ENCODE results near the gene CYP4F8. TPM values are rescaled to one million over a fixed set of nuclear protein-coding genes. Genes with fewer than 3 reads are reported as not detected.

CYP4F8 gene
- total and polyA plus RNA-seq, 9 of the 15 experiments (the other 6 are each of a cell fraction or from before 2014, with no cell fraction given) = not detected

DNA sequence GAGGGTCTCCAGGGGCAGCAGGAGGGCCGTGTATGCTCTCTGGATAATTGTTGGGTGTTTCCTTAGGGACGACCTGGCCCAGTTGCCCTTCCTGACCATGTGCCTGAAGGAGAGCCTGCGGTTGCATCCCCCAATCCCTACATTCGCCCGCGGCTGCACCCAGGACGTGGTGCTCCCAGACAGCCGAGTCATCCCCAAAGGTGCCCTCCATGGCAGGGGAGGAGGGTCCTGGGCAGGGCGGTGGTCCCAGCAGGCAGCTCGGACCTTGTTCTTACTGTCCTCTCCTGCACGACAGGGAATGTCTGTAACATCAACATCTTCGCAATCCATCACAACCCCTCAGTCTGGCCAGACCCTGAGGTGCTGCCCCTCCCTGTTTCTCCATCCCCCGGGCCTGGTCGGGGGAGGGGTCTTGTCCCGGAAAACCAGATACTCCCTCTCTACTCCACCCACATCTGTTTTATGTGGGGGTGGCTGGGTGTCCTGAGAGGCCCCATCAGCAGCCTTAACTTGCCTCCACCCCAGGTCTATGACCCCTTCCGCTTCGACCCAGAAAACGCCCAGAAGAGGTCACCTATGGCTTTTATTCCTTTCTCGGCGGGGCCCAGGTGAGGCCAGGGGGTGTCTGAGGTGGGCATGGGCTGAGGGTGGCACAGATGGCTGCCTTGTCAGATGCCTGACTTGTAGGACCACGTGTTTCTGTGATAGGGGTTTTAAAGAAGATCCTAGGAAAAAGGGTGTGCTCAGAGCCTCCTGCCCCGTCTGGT is 13.4 kb downstream of the CYP4F8 start (continued):
- TF ChIP-seq JUN (IDR thresholded peaks at IDR 0.05; ENCODE audit: borderline replicate concordance, low read depth, low read length) = no peak
- TF ChIP-seq JUN (CRISPR knock-in tag; IDR thresholded peaks at IDR 0.05; ENCODE audit: borderline replicate concordance) = no peak

DNA sequence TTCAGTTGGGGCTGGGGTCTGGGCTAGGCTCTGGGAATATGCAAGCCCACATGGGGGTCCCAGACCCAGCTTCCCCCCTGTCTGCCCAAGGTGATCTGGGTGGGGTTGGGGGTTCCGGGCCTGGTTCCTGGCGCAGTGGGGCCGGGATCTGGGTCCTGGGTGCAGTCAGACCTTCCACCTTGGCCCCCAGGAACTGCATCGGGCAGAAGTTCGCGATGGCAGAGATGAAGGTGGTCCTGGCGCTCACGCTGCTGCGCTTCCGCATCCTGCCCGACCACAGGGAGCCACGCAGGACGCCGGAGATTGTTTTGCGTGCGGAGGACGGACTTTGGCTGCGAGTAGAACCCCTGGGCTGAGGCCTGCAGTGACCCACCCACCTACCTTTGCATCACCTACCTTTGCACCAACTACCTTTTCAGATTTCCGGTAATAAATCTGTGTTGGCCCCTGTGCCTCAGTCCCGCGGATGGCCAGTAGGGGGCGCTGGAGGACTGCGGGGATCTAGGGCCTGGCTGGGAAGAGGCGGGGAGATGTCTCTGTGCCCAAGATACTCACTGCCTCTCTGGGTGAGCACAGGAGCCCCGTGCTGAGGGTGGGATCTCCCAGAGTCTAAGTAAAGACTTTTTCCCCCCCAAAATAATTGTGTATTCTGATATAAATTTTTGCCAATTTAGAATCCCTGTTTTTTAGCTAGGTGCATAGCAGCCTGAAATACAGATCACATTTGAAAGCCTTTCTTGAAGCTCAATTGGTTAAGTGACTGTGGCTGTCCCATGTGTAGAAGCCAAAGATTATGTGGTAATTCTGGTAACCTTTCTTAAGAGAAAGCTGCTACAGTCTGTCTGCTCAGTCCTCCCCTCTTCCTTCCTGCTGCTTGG is 14.2 kb downstream of the CYP4F8 start:
- FAIRE-seq = peak; percentile 75
- no peaks in the 10 kb centered on the region for H3K9me1 ChIP-seq (ENCODE audit: control insufficient read depth, insufficient read depth, low read length)
- no peaks in the 10 kb centered on the region for H4K20me1 ChIP-seq (replicated peaks; ENCODE audit: control insufficient read depth, insufficient read depth, low read length)
- H3K4me1 ChIP-seq (replicated peaks in 1 of 2; ENCODE audit: control insufficient read depth in 2 of 2, insufficient read depth in 2 of 2, low read length in 2 of 2) = peaks cover 0 to 3% of the 10 kb centered on the region in 2 experiments; a peak in 1 of 5 replicates
- no peak overlapping the region for H3K9ac ChIP-seq (ENCODE audit: insufficient read depth in 1 of 2, low read depth in 2 of 2, low read length in 2 of 2)
- no peaks in the 10 kb centered on the region for H3K9me3 ChIP-seq (replicated peaks; ENCODE audit: control insufficient read depth, insufficient read depth, low read depth, low read length)
- no peak overlapping the region for H2AFZ ChIP-seq (ENCODE audit: low read depth, low read length)
- 12% methylated on average over 25 of the region's 25 CpGs for WGBS (ENCODE audit: insufficient coverage, low coverage, missing lambda C conversion rate)
- H3K4me3 ChIP-seq = no peak overlapping the region
- no peaks in the 10 kb centered on the region for H3K79me2 ChIP-seq (ENCODE audit: control insufficient read depth, insufficient read depth, low read length)
- intact Hi-C loops (cut with micrococcal nuclease) (loop anchor here (1.0 to 10.0 kb wide), 3 partner anchors 181 to 553 kb away; no protein-coding TSS in a partner anchor), in situ Hi-C loops (cut with MboI) (loop anchor here (5.0 kb wide), 1 partner anchor 553 kb away; no protein-coding TSS in a partner anchor)
- H3K27me3 ChIP-seq (ENCODE audit: control insufficient read depth in 2 of 2, insufficient read depth in 2 of 2, low read length in 2 of 2) = no peaks in the 10 kb centered on the region; a peak in 1 of 5 replicates
- ATAC-seq = peak; percentile 94
- peak; percentile 75 to 85 (median 77) for DNase-seq (ENCODE audit: extremely low read depth in 1 of 4, low spot score in 3 of 4)
- ChIA-PET POLR2A (no interaction called here), CTCF (ENCODE audit: low intra/inter-chr PET ratio) (interaction anchor here (0.5 to 2.1 kb wide), 7 partner anchors 101 to 618 kb away, joined by 3 to 4 read pairs (median 3); partner anchors contain the start of gene FAM32A)
- BruUV-seq (replicated peaks) = no TSS peak
- H3K4me2 ChIP-seq (ENCODE audit: insufficient read depth, low read length) = no peak overlapping the region
- H3K27ac ChIP-seq (ENCODE audit: extremely low read depth, low read depth, low read length) = no peak overlapping the region
- H3K36me3 ChIP-seq (ENCODE audit: control insufficient read depth, insufficient read depth, low read length) = no peaks in the 10 kb centered on the region
- TF ChIP-seq, protein P1, sequence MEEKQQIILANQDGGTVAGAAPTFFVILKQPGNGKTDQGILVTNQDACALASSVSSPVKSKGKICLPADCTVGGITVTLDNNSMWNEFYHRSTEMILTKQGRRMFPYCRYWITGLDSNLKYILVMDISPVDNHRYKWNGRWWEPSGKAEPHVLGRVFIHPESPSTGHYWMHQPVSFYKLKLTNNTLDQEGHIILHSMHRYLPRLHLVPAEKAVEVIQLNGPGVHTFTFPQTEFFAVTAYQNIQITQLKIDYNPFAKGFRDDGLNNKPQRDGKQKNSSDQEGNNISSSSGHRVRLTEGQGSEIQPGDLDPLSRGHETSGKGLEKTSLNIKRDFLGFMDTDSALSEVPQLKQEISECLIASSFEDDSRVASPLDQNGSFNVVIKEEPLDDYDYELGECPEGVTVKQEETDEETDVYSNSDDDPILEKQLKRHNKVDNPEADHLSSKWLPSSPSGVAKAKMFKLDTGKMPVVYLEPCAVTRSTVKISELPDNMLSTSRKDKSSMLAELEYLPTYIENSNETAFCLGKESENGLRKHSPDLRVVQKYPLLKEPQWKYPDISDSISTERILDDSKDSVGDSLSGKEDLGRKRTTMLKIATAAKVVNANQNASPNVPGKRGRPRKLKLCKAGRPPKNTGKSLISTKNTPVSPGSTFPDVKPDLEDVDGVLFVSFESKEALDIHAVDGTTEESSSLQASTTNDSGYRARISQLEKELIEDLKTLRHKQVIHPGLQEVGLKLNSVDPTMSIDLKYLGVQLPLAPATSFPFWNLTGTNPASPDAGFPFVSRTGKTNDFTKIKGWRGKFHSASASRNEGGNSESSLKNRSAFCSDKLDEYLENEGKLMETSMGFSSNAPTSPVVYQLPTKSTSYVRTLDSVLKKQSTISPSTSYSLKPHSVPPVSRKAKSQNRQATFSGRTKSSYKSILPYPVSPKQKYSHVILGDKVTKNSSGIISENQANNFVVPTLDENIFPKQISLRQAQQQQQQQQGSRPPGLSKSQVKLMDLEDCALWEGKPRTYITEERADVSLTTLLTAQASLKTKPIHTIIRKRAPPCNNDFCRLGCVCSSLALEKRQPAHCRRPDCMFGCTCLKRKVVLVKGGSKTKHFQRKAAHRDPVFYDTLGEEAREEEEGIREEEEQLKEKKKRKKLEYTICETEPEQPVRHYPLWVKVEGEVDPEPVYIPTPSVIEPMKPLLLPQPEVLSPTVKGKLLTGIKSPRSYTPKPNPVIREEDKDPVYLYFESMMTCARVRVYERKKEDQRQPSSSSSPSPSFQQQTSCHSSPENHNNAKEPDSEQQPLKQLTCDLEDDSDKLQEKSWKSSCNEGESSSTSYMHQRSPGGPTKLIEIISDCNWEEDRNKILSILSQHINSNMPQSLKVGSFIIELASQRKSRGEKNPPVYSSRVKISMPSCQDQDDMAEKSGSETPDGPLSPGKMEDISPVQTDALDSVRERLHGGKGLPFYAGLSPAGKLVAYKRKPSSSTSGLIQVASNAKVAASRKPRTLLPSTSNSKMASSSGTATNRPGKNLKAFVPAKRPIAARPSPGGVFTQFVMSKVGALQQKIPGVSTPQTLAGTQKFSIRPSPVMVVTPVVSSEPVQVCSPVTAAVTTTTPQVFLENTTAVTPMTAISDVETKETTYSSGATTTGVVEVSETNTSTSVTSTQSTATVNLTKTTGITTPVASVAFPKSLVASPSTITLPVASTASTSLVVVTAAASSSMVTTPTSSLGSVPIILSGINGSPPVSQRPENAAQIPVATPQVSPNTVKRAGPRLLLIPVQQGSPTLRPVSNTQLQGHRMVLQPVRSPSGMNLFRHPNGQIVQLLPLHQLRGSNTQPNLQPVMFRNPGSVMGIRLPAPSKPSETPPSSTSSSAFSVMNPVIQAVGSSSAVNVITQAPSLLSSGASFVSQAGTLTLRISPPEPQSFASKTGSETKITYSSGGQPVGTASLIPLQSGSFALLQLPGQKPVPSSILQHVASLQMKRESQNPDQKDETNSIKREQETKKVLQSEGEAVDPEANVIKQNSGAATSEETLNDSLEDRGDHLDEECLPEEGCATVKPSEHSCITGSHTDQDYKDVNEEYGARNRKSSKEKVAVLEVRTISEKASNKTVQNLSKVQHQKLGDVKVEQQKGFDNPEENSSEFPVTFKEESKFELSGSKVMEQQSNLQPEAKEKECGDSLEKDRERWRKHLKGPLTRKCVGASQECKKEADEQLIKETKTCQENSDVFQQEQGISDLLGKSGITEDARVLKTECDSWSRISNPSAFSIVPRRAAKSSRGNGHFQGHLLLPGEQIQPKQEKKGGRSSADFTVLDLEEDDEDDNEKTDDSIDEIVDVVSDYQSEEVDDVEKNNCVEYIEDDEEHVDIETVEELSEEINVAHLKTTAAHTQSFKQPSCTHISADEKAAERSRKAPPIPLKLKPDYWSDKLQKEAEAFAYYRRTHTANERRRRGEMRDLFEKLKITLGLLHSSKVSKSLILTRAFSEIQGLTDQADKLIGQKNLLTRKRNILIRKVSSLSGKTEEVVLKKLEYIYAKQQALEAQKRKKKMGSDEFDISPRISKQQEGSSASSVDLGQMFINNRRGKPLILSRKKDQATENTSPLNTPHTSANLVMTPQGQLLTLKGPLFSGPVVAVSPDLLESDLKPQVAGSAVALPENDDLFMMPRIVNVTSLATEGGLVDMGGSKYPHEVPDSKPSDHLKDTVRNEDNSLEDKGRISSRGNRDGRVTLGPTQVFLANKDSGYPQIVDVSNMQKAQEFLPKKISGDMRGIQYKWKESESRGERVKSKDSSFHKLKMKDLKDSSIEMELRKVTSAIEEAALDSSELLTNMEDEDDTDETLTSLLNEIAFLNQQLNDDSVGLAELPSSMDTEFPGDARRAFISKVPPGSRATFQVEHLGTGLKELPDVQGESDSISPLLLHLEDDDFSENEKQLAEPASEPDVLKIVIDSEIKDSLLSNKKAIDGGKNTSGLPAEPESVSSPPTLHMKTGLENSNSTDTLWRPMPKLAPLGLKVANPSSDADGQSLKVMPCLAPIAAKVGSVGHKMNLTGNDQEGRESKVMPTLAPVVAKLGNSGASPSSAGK (IDR thresholded peaks at IDR 0.05) = no peak
